ENCODE results near the gene ANKS1A.
A peak's percentile ranks its signal among the peaks of the same experiment; 100 is the strongest.

ANKS1A gene

DNA sequence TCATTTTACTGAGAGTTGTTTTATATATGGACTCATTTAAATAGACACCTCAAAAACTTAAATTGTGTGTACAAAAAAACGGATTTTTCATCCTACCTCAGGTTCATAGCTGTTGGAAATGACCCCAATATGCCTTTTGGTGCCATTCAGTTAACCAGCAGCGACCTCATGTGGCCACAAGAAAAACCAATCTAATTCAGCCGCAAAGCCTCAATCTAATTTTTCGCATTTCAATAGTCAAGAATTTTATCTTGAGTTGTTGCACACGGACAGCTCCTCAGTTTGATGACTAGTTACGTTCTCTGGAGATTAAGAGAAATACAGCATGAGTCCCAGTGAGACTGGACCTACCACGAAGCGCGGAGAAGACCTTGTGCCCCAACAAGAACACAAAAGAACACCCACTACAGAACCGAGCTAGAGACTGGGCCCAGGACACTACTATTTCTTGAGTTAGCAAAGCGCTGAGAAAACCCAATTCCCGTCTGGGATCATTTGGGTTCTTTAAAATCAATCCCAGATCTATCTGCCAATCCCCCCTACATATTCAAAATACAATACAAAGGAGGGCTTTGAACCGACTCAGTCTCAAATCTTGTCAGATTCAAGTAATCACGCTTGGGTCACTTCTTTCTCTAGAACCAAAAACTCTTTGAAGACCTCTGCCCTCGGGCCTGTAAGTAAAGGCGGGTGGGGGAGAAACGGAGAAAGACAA lies 251.0 kb downstream of the ANKS1A start:
- H4K20me1 ChIP-seq (ENCODE audit: control insufficient read depth, insufficient read depth, low read depth, low read length): 0 out of 2 replicates have a peak, but pooled peaks cover 3% of the 10 kb centered on the region
- H3K4me2 ChIP-seq (ENCODE audit: low read length): 0 out of 2 replicates have a peak overlapping the region, but pooled peaks have one; percentile 22
- H3K27ac ChIP-seq (ENCODE audit: low read depth, low read length): no peak overlapping the region
- peaks cover 12% of the 10 kb centered on the region for H3K27me3 ChIP-seq (ENCODE audit: control insufficient read depth, low read length)
- no peaks in the 10 kb centered on the region for H3K9me3 ChIP-seq (ENCODE audit: control insufficient read depth, insufficient read depth, low read length)
- 0 out of 2 replicates have a peak overlapping the region, but pooled peaks have one; percentile 30 for H3K4me3 ChIP-seq (ENCODE audit: low read length)
- no peaks in the 10 kb centered on the region for H3K36me3 ChIP-seq (ENCODE audit: control insufficient read depth, low read length)
- TF ChIP-seq EZH2phosphoT487 (IDR thresholded peaks at IDR 0.05; ENCODE audit: borderline replicate concordance, low read length): no peak
- TF ChIP-seq, protein P1, sequence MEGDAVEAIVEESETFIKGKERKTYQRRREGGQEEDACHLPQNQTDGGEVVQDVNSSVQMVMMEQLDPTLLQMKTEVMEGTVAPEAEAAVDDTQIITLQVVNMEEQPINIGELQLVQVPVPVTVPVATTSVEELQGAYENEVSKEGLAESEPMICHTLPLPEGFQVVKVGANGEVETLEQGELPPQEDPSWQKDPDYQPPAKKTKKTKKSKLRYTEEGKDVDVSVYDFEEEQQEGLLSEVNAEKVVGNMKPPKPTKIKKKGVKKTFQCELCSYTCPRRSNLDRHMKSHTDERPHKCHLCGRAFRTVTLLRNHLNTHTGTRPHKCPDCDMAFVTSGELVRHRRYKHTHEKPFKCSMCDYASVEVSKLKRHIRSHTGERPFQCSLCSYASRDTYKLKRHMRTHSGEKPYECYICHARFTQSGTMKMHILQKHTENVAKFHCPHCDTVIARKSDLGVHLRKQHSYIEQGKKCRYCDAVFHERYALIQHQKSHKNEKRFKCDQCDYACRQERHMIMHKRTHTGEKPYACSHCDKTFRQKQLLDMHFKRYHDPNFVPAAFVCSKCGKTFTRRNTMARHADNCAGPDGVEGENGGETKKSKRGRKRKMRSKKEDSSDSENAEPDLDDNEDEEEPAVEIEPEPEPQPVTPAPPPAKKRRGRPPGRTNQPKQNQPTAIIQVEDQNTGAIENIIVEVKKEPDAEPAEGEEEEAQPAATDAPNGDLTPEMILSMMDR (IDR thresholded peaks at IDR 0.05; ENCODE audit: low read depth, low read length, poor library complexity, severe bottlenecking): peak; percentile 83
- H3F3A ChIP-seq (ENCODE audit: control insufficient read depth, insufficient read depth): peaks cover 3% of the 10 kb centered on the region; the same call in 1 of the 2 replicates
- peaks cover 26% of the 10 kb centered on the region for H3K4me1 ChIP-seq (ENCODE audit: control insufficient read depth, low read length)
- no peaks in the 10 kb centered on the region for H3K9me2 ChIP-seq (replicated peaks; ENCODE audit: control insufficient read depth, low read length)
- no peaks in the 10 kb centered on the region for H3K79me2 ChIP-seq (ENCODE audit: control insufficient read depth, low read length)

DNA sequence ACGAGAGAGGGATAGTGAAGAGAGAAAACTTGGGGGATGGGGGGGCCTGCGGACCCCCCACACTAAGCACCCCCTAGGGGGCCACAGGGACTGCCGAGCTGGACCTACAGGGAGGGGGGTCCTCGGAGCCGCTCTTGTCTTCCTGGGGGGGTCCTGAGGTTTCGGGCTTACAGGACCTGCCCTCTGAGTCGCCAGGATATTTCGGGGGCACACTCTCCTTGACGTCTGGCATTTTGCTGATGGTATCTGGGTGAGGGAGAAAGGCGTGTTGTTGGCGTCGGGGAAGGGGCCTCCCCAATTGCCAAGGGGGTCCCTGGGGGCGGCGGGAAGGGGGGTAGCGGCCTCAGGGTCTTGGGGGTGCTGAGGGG lies 251.6 kb downstream of the ANKS1A start:
- TF ChIP-seq, protein P1 (IDR thresholded peaks at IDR 0.05; ENCODE audit: low read depth, low read length, poor library complexity, severe bottlenecking): no peak
- no peak for TF ChIP-seq EZH2phosphoT487 (IDR thresholded peaks at IDR 0.05; ENCODE audit: borderline replicate concordance, low read length)

More for the DNA sequence above, 251.6 kb downstream of the ANKS1A start:
- H3F3A ChIP-seq (ENCODE audit: control insufficient read depth, insufficient read depth): peaks cover 3% of the 10 kb centered on the region; the same call in 1 of the 2 replicates
- H3K4me2 ChIP-seq (ENCODE audit: low read length): peak overlapping the region; percentile 60
- H3K4me3 ChIP-seq (ENCODE audit: low read length): peak overlapping the region; percentile 30
- peaks cover 23% of the 10 kb centered on the region for H3K4me1 ChIP-seq (ENCODE audit: control insufficient read depth, low read length)
- H3K27ac ChIP-seq (ENCODE audit: low read depth, low read length): no peak overlapping the region
- no peaks in the 10 kb centered on the region for H3K79me2 ChIP-seq (ENCODE audit: control insufficient read depth, low read length)
- H3K9me3 ChIP-seq (ENCODE audit: control insufficient read depth, insufficient read depth, low read length): no peaks in the 10 kb centered on the region
- H3K36me3 ChIP-seq (ENCODE audit: control insufficient read depth, low read length): no peaks in the 10 kb centered on the region
- H3K27me3 ChIP-seq (ENCODE audit: control insufficient read depth, low read length): peaks cover 14% of the 10 kb centered on the region
- no peaks in the 10 kb centered on the region for H3K9me2 ChIP-seq (replicated peaks; ENCODE audit: control insufficient read depth, low read length)
- 0 out of 2 replicates have a peak, but pooled peaks cover 3% of the 10 kb centered on the region for H4K20me1 ChIP-seq (ENCODE audit: control insufficient read depth, insufficient read depth, low read depth, low read length)
